Mesenteric fat pad (tissue), 1 donor: ENCODE results near the gene SERPINB6. TPM values are rescaled to one million over a fixed set of nuclear protein-coding genes. Genes with fewer than 3 reads are reported as not detected.

Source experiments
- DNase-seq: peaks from one replicate; pipeline ENCODE4 v3.0.0-alpha.2; 2020; ENCODE audit warnings: low spot score
- total RNA-seq: library from RNA; stranded (reverse); fragmentation: NEBNext Ultra II Directional; extraction: Animal tissue kit (Norgen Biotek cat#: 25700); gene quantifications from one replicate; pipeline ENCODE4 v1.2.1, GENCODE V29; 2021
- donor health status: DM: yes; HTN: yes; CAD: no.

Gene SERPINB6
- total RNA-seq, 1 donor from 2014 or later, result 127 TPM

DNA sequence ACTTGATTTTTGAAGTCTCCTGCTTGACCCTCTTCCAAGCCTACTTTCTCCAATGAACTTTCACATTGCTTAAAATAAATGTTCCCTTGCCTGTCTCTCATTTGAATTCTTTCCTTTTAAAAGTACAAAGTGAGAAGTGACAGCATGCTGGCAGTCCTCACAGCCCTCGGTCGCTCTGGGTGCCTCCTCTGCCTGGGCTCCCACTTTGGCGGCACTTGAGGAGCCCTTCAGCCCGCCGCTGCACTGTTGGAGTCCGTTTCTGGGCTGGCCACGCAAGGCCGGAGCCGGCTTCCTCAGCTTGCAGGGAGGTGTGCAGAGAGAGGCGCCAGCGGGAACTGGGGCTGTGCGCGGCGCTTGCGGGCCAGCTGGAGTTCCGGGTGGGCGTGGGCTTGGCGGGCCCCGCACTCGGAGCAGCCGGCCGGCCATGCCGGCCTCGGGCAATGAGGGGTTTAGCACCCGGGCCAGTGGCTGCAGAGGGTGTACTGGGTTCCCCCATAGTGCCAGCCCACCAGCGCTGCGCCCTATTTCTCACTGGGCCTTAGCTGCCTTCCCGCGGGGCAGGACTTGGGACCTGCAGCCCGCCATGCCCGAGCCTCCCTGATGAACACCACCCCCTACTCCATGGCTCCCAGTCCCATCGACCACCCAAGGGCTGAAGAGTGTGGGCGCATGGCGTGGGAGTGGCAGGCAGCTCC lies 31.9 kb downstream of the SERPINB6 start:
- DNase-seq, result peak; percentile 76

DNA sequence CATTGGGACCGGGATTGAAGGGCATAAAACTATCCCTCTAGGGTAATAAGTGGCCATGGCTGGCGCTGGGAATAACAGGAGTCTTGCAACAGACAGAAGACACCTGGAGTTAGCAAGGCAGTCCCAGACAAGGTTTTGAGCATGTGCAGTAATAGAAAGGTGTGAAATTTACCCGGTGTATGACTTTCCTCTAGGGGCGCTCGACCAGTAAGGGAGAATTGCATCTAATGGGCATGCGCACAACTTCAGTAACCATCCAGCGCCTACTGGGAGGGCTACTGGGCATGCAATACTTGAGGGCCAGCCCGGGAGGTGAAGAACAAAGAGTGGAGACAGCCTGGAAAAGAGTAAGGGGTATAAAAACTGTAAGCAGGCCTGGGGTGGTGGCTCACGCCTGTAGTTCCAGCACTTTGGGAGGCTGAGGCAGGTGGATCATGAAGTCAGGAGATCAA lies 32.7 kb downstream of the SERPINB6 start:
- DNase-seq, result no peak

DNA sequence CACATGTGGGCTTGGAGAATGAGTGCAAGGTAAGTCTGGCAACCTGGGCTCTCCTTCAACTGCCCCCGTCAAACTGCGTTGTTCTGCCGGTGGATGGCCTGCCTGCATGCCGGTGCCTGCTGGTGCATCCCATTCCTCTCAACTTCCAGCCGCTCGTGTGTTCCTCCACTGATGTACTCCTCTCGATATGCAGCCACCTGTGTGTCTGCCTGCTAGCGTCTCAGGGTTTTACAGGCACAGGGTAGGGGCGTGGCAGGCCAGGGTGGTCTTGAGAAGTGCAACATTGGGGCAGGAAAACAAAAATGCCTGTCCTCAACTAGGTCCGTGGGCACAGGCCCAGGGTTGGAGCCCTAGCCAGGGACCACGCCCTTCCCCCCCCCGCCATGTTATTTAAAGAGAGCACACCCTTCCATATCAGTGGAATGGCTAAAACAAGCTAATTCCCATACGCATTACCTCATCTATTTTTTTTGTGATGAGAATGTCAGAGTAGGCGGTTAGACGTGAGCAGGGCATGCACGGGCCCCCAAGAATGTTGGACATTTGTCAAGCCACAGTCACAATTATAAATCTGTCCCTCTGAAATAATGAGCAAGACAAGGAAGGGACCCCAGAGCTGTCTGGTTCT lies 33.2 kb downstream of the SERPINB6 start:
- peak; percentile 71 for DNase-seq

DNA sequence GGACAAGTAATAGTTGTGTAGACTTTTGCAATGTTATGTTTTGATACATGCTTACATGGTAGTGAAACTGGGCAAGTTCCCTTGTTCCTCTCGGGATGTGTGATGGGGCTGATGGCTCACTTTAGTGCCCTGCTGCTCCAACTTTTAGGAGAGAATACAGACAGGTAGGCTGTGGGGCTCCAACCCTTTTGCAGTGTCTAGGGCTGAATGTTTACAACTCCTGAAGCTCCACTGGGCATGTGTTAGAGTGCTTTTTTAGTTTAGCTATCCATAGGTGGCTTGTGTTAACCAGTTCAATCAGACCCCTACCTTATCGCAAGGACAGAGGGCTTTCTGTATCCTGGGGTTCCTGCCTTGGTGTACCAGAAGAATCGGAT lies 33.8 kb downstream of the SERPINB6 start:
- DNase-seq, result no peak

DNA sequence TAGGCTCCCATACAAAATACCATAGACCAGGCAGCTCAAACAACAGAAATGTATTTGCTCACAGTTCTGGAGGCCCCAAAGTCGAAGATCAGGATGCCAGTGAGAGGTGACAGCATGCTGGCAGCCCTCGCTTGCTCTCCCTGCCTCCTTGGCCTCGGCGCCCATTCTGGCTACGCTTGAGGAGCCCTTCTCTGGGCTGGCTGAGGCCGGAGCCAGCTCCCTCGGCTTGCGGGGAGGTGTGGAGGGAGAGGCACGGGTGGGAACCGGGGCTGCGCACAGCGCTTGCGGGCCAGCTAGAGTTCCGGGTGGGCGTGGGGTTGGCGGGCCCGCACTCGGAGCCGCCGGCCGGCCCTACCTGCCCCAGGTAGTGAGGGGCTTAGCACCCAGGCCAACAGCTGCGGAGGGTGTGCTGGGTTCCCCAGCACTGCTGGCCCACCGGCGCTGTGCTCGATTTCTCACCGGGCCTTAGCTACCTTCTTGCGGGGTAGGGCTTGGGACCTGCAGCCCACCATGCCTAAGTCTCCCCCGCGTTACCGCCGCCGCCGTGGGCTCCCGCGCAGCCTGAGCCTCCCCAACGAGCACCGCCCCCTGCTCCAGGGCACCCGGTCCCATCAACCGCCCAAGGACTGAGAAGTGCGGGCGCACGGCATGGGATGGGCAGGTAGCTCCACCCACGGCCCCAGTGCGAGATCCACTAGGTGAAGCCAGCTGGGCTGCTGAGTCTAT lies 35.6 kb downstream of the SERPINB6 start:
- DNase-seq, result peak; percentile 84

DNA sequence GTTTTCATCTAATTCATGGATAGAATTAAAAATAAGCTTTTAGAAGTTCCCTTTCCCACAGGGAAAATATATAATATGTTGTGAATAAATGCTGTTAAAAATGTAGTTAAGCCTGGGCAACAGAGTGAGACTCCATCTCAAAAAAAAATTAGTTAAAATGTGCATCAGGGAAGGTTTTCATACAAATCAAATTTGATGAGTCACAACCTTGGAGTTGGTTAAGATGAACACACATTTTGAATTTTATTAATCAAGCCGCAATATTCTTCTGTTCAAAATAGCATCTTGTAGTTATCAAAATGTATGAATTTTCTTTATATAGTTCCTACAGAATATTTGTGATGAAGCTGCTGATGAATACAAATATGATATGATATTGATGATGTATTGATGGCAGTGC lies 37.3 kb downstream of the SERPINB6 start:
- DNase-seq, result no peak

DNA sequence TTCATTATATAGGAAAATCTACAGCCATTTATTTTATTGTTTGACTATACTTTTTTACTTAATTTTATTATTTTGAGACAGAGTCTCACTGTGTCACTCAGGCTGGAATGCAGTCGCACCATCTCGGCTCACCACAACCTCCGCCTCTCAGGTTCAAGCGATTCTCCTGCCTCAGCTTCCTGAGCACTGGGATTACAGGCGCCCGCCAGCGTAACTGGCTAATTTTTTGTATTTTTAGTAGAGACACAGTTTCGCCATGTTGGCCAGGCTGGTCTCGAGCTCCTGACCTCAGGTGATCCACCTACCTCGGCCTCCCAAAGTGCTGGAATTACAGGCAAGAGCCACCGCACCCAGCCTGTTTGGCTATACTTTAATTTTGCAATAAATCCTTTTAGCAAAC lies 38.5 kb downstream of the SERPINB6 start:
- peak; percentile 11 for DNase-seq

DNA sequence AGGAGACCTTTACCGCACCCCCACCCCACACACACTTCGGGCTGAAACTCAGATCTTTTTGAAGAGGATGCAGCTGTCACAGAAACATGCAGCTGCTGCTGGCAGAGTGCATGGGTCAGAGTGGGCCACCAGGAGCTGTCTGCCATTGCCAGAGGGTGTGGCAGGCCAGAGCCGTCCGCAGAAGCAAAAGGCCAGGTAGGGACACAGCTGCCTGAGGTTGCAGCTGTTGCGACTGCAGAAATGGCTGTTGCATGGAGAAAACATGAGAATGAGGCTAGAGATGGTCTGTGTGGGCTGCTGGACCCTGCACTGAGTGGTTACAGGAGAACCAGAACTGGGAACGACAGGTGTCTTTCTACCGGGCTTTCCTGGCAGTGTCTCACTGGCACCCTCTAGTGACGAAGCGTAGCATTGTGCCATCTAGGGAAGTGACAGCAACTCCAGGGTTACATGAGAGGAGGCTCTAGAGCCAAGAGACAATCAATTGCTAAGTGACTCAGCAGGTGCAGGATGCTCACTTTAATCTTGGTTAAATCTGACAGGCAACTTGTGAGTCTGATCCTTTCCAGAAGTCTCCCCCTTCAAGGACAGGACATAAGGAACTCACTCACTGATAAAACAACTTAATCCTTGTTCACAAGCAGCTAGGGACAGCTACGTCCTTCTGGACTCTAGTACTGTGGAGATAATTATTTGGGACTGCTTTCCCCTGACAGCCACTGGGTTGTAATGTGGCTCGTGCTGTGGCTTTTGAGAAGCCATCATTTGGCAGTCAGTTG lies 39.2 kb downstream of the SERPINB6 start:
- DNase-seq, result peak; percentile 88

DNA sequence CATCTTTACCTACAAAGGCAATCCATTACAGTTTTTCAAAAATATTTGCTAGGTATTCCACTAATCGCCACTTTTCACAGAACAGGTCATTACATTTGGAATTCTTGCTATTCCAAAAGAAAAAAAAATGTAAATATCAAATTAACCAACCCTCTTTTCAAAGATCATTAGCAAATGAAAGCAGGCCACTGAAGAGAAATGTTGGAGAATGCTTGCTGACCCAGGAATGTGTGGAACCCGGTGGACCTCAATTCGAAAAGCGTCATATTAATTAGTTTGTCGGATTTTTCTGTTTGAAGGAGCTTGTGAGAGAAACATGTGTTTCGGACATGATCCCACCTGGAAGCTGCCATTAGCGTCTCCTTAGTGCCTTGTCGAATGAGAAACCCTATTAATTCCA lies 40.3 kb downstream of the SERPINB6 start:
- peak; percentile 12 for DNase-seq

DNA sequence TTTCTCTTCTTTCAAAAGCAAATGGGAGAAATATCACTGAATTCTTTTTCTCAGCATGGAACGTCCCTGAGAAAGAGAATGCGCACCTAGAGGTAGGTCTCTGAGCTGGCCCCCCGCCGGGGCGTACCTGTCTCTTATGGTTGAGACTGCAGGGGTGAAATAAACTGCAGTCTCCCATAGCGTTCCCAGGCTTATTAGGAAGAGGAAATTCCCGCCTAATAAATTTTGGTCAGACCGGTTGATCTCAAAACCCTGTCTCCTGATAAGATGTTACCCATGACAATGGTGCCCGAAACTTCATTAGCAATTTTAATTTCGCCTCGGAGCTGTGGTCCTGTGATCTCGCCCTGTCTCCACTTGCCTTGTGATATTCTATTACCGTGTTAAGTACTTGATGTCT lies 43.4 kb downstream of the SERPINB6 start:
- DNase-seq, result peak; percentile 55

DNA sequence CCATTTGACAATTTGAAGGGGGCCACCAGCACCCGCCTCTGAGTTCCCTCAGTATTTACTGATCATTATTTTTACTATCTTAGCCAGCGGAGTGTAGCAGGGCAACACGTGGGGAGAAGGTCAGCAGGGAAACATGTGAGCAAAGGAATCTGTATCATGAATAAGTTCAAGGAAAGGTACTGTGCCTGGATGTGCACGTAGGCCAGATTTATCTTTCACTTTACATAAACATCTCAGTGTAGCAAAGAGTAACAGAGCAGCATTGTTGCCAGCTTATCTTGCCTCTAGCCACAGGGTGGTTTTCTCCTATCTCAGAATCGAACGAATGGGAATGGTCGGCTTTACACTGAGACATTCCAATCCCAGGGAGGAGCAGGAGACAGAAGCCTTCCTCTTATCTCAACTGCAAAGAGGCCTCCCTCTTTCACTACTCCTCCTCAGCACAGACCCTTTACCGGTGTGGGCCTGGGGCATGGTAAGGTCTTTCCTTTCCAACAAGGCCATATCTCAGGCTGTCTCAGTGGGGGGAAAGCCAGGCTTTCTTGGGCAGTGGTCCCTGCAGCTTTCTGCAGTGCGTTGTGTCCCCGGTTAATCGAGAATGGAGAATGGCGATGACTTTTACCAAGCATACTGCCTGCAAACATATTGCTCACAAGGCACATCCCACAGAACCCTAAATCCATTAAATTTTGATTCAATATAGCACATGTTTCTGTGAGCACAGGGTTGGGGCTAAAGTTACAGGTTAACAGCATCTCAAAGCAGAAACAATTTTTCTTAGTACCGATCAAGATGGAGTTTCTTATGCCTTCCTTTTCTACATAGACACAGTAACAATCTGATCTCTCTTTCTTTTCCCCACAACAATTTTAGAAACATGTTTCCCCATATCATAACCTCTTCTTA lies 45.3 kb downstream of the SERPINB6 start:
- DNase-seq, result peak; percentile 62

DNA sequence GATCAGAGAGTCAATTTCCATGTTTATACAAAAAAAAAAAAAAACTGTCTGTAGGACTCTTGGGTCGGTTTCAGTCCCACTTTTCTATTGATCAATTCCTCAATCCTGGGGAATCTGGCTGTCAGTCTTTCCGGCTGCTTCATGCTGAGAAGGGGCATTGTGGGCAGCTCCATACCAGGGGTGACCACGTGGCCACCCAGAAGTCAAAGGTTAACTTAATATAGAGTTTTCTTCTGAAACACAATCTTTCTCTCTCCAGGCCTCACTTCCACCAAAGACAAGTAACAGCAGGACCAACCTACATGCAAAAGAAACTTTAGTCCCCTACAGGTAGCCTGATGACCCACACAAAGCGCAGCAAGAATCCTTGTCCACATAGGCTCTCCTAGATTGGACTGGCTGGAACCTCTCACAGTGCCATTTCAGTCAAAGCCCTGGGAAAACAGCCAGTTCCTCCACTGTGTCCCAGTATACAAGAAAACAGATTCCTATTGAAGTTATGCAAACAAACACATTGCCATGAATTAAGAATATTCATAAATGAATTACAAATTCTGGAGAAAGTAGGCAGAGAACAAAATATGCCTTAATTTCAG lies 49.7 kb downstream of the SERPINB6 start:
- DNase-seq, result peak; percentile 33

DNA sequence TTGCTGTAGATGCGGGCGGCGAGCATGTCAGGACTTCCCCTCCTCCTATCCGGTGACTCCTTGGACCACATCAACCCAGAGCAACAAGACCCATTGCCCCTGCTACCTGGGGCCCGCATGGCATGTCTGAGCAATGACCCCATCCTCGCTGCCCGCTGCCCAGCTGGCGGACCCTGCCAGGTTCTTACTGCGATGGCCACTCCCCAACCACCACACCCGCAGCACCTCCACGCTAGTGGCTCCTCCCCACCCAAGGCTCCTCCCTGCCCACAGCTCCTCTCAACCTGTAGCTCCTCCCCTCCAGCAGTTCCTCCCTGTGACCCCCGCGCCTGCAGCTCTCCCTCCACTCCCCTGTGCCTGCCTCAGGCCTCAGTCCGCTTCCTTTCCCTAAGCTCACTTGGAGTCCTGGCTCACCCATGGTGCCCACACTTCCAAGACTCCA lies 50.7 kb downstream of the SERPINB6 start:
- DNase-seq, result peak; percentile 84

DNA sequence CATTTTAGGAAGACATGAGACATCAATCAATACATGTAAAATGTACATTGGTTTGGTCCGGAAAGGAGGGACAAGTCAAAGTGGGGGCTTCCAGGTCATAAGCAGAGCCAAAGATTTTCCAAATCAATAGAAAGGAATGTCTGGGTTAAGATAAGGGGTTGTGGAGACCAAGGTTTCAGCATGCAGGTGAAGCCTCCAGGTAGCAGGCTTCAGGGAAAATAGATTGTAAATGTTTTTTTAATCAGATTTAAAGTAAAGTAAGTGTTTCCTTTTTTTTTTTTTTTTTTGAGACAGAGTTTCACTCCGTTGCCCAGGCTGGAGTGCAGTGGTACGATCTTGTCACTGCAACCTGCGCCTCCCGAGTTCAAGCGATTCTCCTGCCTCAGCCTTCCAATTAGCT lies 51.5 kb downstream of the SERPINB6 start:
- DNase-seq, result no peak

DNA sequence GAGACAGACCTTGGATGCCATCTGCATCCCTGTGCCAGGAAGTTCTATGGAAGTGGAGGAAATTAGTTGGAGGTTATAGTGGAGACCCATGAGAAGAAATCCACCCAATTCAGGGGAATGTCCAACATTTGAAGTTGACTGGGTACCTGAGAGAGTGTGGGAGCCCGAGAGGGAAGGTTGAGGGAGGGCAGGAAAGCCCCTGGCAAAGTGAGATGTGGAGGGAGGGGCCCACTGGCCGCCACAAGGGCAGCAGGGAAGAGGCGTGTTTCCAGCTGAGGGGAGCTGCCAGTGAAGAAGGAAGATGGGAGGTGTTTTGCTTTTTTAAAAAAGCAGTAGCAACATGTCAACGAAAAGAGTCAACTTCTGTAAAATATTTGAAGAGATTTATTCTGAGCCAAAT lies 52.0 kb downstream of the SERPINB6 start:
- no peak for DNase-seq

DNA sequence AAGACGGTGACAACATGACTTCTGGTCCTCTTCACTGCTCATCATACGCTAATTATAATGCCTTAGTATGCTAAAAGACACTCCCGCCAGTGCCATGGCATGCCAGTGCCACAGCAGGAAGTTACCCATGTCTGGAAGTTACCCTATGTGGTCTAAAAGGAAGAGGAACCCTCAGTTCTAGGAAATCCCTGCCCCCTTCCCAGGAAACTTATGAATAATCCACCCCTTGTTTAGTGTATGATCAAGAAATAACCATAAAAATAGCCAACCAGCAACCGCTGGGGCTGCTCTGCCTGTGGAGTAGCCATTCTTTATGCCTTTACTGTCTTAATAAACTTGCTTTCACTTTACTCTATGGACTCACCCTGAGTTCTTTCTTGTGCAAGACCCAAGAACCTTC lies 52.4 kb downstream of the SERPINB6 start:
- no peak for DNase-seq

DNA sequence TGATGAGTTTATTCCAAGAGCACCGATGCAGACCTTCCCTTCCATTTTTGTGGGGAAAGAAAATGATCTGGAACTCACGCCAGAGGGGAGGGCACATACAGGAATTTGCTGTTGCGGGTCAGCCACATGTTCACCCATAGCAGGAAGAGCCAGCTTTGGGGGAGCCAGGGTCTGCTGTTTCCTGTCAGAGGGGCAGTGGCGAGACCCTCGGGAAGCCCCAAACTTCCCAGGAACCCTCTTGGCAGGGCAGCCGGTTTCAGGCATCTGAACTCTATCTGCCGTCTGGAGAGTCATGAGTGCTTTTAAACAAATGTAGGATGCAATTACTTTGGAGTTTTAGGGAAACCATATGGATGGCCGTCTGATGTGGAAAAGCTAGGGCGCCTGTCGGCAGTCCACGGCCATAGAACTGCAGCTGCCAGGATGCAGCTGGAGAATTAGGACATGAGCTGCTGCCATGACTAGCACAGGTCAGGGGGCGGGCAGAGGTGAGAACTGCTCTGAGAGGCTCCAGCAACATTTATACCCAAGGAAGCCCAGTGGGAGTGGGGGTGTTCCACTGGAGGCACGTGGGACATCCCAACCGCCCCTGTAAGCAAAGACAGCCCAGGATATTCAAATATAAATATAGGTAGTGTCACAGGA lies 53.4 kb downstream of the SERPINB6 start:
- DNase-seq, result no peak

DNA sequence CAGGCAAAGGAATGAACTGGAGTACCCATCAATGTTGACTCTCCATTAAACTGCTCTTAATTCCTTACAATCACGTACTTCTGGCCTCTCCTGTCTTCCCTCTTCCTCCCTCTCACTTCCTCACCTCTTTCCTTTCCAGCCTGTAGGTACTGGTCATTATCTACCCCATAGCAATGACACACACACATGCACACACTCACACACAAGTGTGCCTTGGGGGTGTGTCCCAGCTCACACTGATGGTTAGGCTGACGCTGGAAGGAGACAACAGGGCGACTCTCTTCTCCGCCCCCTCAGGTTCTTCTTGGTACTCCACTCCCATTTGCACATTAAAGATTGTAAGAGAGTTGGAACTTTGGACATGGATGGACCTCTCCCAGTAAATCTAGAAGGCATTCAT lies 54.3 kb downstream of the SERPINB6 start:
- DNase-seq, result no peak

DNA sequence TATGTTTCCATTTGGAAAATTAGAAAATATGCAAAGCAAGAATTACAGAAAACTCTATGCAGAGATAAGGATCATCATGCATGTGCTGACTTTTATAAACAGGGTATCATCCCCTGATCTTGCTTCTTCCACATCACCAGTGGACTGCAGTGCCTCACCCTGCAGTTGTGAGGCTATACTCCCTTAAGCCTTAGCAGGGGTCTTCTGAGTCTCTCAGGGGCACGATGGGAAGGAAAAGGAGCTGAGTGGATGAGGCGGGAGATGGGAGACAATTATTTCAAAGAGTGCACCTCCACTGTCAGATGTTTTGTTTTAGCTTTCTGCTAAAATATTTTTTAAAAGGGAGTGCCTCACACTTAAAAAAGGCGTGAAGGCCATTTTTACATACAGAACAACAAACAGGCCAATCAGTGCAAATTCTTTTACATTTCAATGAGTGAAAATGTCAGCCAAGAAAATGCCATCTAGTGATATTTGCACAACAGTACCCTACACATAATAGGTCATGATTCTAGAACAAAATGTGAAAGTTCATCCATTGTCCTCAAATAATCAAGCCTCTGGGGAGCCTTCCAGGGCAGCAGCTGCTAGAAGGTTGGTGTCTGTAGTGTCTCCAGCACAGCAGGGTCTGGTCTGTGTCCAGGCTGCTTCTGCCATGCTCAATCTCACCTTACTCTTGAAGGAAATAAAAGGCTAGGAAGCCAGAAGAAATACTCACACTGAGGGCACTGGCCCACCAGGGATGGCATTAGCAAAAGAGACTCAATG lies 55.0 kb downstream of the SERPINB6 start:
- no peak for DNase-seq
